ENCODE data around the gene MGAT5.

Gene MGAT5

GRCh38 chr2:134370655-134371445, 117.0 kb downstream of the MGAT5 start:
- DNase-seq, result peak; percentile 93

- DNase-seq, result peak; percentile 92
Observed at GRCh38 chr2:134372141-134372540, 118.3 kb downstream of the MGAT5 start.

GRCh38 chr2:134372611-134373131, 118.8 kb downstream of the MGAT5 start:
- peak; percentile 94 for DNase-seq

GRCh38 chr2:134375935-134376334, 122.1 kb downstream of the MGAT5 start:
- peak; percentile 52 for DNase-seq

- DNase-seq, result no peak
Observed at GRCh38 chr2:134377730-134378129, 123.9 kb downstream of the MGAT5 start.

GRCh38 chr2:134379293-134379692, 125.4 kb downstream of the MGAT5 start:
- no peak for DNase-seq

GRCh38 chr2:134379722-134380121, 125.8 kb downstream of the MGAT5 start:
- no peak for DNase-seq

- DNase-seq, result no peak
Observed at GRCh38 chr2:134381141-134381540, 127.3 kb downstream of the MGAT5 start.

- DNase-seq, result no peak
Observed at GRCh38 chr2:134384131-134384530, 130.3 kb downstream of the MGAT5 start.

GRCh38 chr2:134385195-134385594, 131.3 kb downstream of the MGAT5 start:
- DNase-seq, result no peak

- DNase-seq, result no peak
Observed at GRCh38 chr2:134386310-134386709, 132.4 kb downstream of the MGAT5 start.

- DNase-seq, result no peak
Observed at GRCh38 chr2:134389381-134389780, 135.5 kb downstream of the MGAT5 start.

- DNase-seq, result no peak
Observed at GRCh38 chr2:134391751-134392160, 137.9 kb downstream of the MGAT5 start.

GRCh38 chr2:134392442-134393074, 138.7 kb downstream of the MGAT5 start:
- no peak for DNase-seq

- no peak for DNase-seq
Observed at GRCh38 chr2:134393075-134393461, 139.2 kb downstream of the MGAT5 start.

GRCh38 chr2:134395779-134396178, 141.9 kb downstream of the MGAT5 start:
- DNase-seq, result no peak

GRCh38 chr2:134396493-134396892, 142.6 kb downstream of the MGAT5 start:
- DNase-seq, result no peak

- no peak for DNase-seq
Observed at GRCh38 chr2:134397146-134397896, 143.4 kb downstream of the MGAT5 start.

- DNase-seq, result peak; percentile 97
Observed at GRCh38 chr2:134398300-134398699, 144.4 kb downstream of the MGAT5 start.

GRCh38 chr2:134399096-134399495, 145.2 kb downstream of the MGAT5 start:
- DNase-seq, result no peak

- peak; percentile 31 for DNase-seq
Observed at GRCh38 chr2:134401081-134401497, 147.2 kb downstream of the MGAT5 start.

- DNase-seq, result no peak
Observed at GRCh38 chr2:134401789-134402188, 147.9 kb downstream of the MGAT5 start.

GRCh38 chr2:134402410-134402809, 148.5 kb downstream of the MGAT5 start:
- DNase-seq, result peak; percentile 33
